ENCODE measurements around the gene GPI. TPM values are rescaled to one million over a fixed set of nuclear protein-coding genes. Genes with fewer than 3 reads are reported as not detected.
"Not testable (repeated sequence)": the region's sequence is repeated elsewhere in the genome, so short reads cannot be mapped to it uniquely, and the experiment has no call there.

Gene GPI
- total and polyA plus RNA-seq, 5 experiments from 2014 or later: 107 to 179 (median 126) TPM

GRCh38 chr19:34370983-34371382 lies 6.0 kb downstream of the GPI start:
- Mint-ChIP-seq H3K36me3 (peaks cover 0 to 80% (median 16%) of the 10 kb centered on the region in 3 donors), H3K4me3 (peak overlapping the region in 1 of 10 donors; percentile 21), H3K4me1 (peaks cover 18 to 48% (median 34%) of the 10 kb centered on the region in 4 donors), H3K9me3 (no peaks in the 10 kb centered on the region), H3K27me3 (no peaks in the 10 kb centered on the region), H3K27ac (peak overlapping the region in 4 of 10 donors; percentile 1 to 53 (median 16))
- no peak for DNase-seq
- ATAC-seq: no peak
- POLR2A ChIA-PET: interaction anchor here (0.6 to 0.7 kb wide), 2 partner anchors 41 to 101 kb away, joined by 3 to 4 read pairs; no protein-coding TSS in a partner anchor

- Mint-ChIP-seq H3K36me3 (peaks cover 0 to 82% (median 14%) of the 10 kb centered on the region in 3 donors), H3K4me1 (peaks cover 10 to 25% (median 12%) of the 10 kb centered on the region in 4 donors), H3K9me3 (no peaks in the 10 kb centered on the region), H3K27ac (peak overlapping the region in 4 of 10 donors; percentile 9 to 62 (median 46)), H3K27me3 (no peaks in the 10 kb centered on the region), H3K4me3 (no peak overlapping the region)
- POLR2A ChIA-PET: no interaction called here
- no peak for ATAC-seq
- no peak for DNase-seq
Observed at GRCh38 chr19:34373601-34374288, 8.7 kb downstream of the GPI start.

- ATAC-seq: no peak
- no peak for DNase-seq
- Mint-ChIP-seq H3K36me3 (peaks cover 0 to 78% (median 15%) of the 10 kb centered on the region in 3 donors), H3K27me3 (no peaks in the 10 kb centered on the region), H3K4me1 (peaks cover 10 to 17% (median 12%) of the 10 kb centered on the region in 4 donors), H3K4me3 (no peak overlapping the region), H3K9me3 (no peaks in the 10 kb centered on the region), H3K27ac (peak overlapping the region in 1 of 10 donors; percentile 41)
- POLR2A ChIA-PET: interaction anchor here (1.1 kb wide), 1 partner anchor 10 kb away, joined by 3 read pairs; the partner anchor contains the start of gene GPI
Observed at GRCh38 chr19:34375598-34375997, 10.6 kb downstream of the GPI start.

GRCh38 chr19:34380639-34381241 lies 15.7 kb downstream of the GPI start:
- no peaks in the 10 kb centered on the region for H3K27me3 Mint-ChIP-seq
- H3K36me3 Mint-ChIP-seq: peaks cover 0 to 71% (median 15%) of the 10 kb centered on the region in 3 donors
- no peak for DNase-seq
- POLR2A ChIA-PET: interaction anchor here (0.5 kb wide), 1 partner anchor 16 kb away, joined by 4 read pairs; no protein-coding TSS in a partner anchor
- no peaks in the 10 kb centered on the region for H3K9me3 Mint-ChIP-seq
- H3K4me3 Mint-ChIP-seq: no peak overlapping the region
- peaks cover 0 to 21% (median 5%) of the 10 kb centered on the region in 4 donors for H3K4me1 Mint-ChIP-seq
- H3K27ac Mint-ChIP-seq: no peak overlapping the region
- no peak for ATAC-seq

- POLR2A ChIA-PET: no interaction called here
Observed at GRCh38 chr19:34381399-34382251, 16.6 kb downstream of the GPI start.

GRCh38 chr19:34382471-34382870 lies 17.5 kb downstream of the GPI start:
- H3K27ac Mint-ChIP-seq: peak overlapping the region in 4 of 10 donors; percentile 56 to 89 (median 68)
- POLR2A ChIA-PET: no interaction called here
- H3K4me3 Mint-ChIP-seq: no peak overlapping the region
- H3K27me3 Mint-ChIP-seq: no peaks in the 10 kb centered on the region
- H3K36me3 Mint-ChIP-seq: peaks cover 0 to 66% (median 15%) of the 10 kb centered on the region in 3 donors
- no peak for ATAC-seq
- no peaks in the 10 kb centered on the region for H3K9me3 Mint-ChIP-seq
- no peak for DNase-seq
- H3K4me1 Mint-ChIP-seq: peaks cover 5 to 25% (median 6%) of the 10 kb centered on the region in 4 donors

More at GRCh38 chr19:34381399-34382251, 16.6 kb downstream of the GPI start:
- Mint-ChIP-seq H3K36me3 (peaks cover 0 to 69% (median 15%) of the 10 kb centered on the region in 3 donors), H3K27me3 (no peaks in the 10 kb centered on the region), H3K9me3 (no peaks in the 10 kb centered on the region), H3K4me3 (no peak overlapping the region), H3K4me1 (peaks cover 5 to 25% (median 6%) of the 10 kb centered on the region in 4 donors), H3K27ac (peak overlapping the region in 1 of 10 donors; percentile 10)
- ATAC-seq (no peak), DNase-seq (no peak)

GRCh38 chr19:34383599-34383998 lies 18.6 kb downstream of the GPI start:
- Mint-ChIP-seq H3K4me1 (peaks cover 5 to 25% (median 6%) of the 10 kb centered on the region in 4 donors), H3K9me3 (no peaks in the 10 kb centered on the region), H3K27me3 (no peaks in the 10 kb centered on the region), H3K4me3 (no peak overlapping the region), H3K36me3 (peaks cover 0 to 60% (median 12%) of the 10 kb centered on the region in 3 donors), H3K27ac (peak overlapping the region in 6 of 10 donors; percentile 20 to 89 (median 62))
- POLR2A ChIA-PET: no interaction called here
- ATAC-seq (no peak), DNase-seq (no peak)

GRCh38 chr19:34386645-34387445 lies 21.8 kb downstream of the GPI start:
- Mint-ChIP-seq H3K4me3 (no peak overlapping the region), H3K9me3 (no peaks in the 10 kb centered on the region), H3K27ac (peak overlapping the region in 4 of 10 donors; percentile 12 to 46 (median 20)), H3K27me3 (no peaks in the 10 kb centered on the region), H3K4me1 (peaks cover 5 to 25% (median 6%) of the 10 kb centered on the region in 4 donors), H3K36me3 (peaks cover 0 to 41% (median 7%) of the 10 kb centered on the region in 3 donors)
- ATAC-seq (no peak), DNase-seq (no peak)
- POLR2A ChIA-PET: no interaction called here

- Mint-ChIP-seq H3K9me3 (no peaks in the 10 kb centered on the region), H3K4me3 (no peak overlapping the region), H3K4me1 (peaks cover 5 to 24% (median 6%) of the 10 kb centered on the region in 4 donors), H3K27ac (peak overlapping the region in 2 of 10 donors; percentile 7 to 21), H3K36me3 (peaks cover 0 to 39% (median 6%) of the 10 kb centered on the region in 3 donors), H3K27me3 (no peaks in the 10 kb centered on the region)
- DNase-seq: no peak
- POLR2A ChIA-PET: no interaction called here
- no peak for ATAC-seq
Observed at GRCh38 chr19:34387446-34387810, 22.4 kb downstream of the GPI start.

- ATAC-seq, H3K9me3 Mint-ChIP-seq, DNase-seq, H3K4me3 Mint-ChIP-seq, H3K27me3 Mint-ChIP-seq: not testable (repeated sequence)
- Mint-ChIP-seq H3K27ac (peak overlapping the region in 1 of 10 donors; percentile 18), H3K4me1 (peaks cover 4 to 14% (median 6%) of the 10 kb centered on the region in 4 donors), H3K36me3 (peaks cover 0 to 30% (median 0%) of the 10 kb centered on the region in 3 donors)
- POLR2A ChIA-PET: interaction anchor here (0.8 kb wide), 1 partner anchor 12 kb away, joined by 3 read pairs; no protein-coding TSS in a partner anchor
Observed at GRCh38 chr19:34388745-34389144, 23.7 kb downstream of the GPI start.

- DNase-seq (no peak), ATAC-seq (no peak)
- no peaks in the 10 kb centered on the region for H3K27me3 Mint-ChIP-seq
- H3K36me3 Mint-ChIP-seq: peaks cover 0 to 27% (median 2%) of the 10 kb centered on the region in 3 donors
- H3K4me3 Mint-ChIP-seq: no peak overlapping the region
- POLR2A ChIA-PET: no interaction called here
- no peak overlapping the region for H3K27ac Mint-ChIP-seq
- H3K9me3 Mint-ChIP-seq: no peaks in the 10 kb centered on the region
- H3K4me1 Mint-ChIP-seq: no peaks in the 10 kb centered on the region
Observed at GRCh38 chr19:34391813-34392212, 26.8 kb downstream of the GPI start.

GRCh38 chr19:34393031-34393430 lies 28.0 kb downstream of the GPI start:
- no peaks in the 10 kb centered on the region for H3K4me1 Mint-ChIP-seq
- H3K4me3 Mint-ChIP-seq: no peak overlapping the region
- H3K36me3 Mint-ChIP-seq: peaks cover 0 to 38% (median 2%) of the 10 kb centered on the region in 3 donors
- H3K27me3 Mint-ChIP-seq: no peaks in the 10 kb centered on the region
- H3K9me3 Mint-ChIP-seq: no peaks in the 10 kb centered on the region
- no peak for ATAC-seq
- H3K27ac Mint-ChIP-seq: peak overlapping the region in 1 of 10 donors; percentile 53
- no peak for DNase-seq
- POLR2A ChIA-PET: no interaction called here

All from naive thymus-derived CD8-positive, alpha-beta T cell (primary cell).